HUDEP-2 (cell line): ENCODE data around the gene CPNE2.
"Not testable (repeated sequence)": the region's sequence is repeated elsewhere in the genome, so short reads cannot be mapped to it uniquely, and the experiment has no call there.

Experiments
- DNase-seq, 76 experiments: peaks; one replicate each; lab custom pipeline; 2025; ENCODE audit not compliant: unreplicated experiment in 76 of 76; lab: John Stamatoyannopoulos, UW

Gene CPNE2

GRCh38 chr16:57096192-57096591, 3.8 kb downstream of the CPNE2 start:
- DNase-seq: no peak

GRCh38 chr16:57096793-57097192, 4.4 kb downstream of the CPNE2 start:
- no peak for DNase-seq

- DNase-seq: no peak
Observed at GRCh38 chr16:57098188-57098841, 5.9 kb downstream of the CPNE2 start.

- DNase-seq: not testable (repeated sequence)
Observed at GRCh38 chr16:57099965-57100364, 7.6 kb downstream of the CPNE2 start.

- DNase-seq: no peak
Observed at GRCh38 chr16:57100445-57100844, 8.1 kb downstream of the CPNE2 start.

GRCh38 chr16:57102888-57103851, 10.8 kb downstream of the CPNE2 start:
- DNase-seq: no peak

GRCh38 chr16:57104706-57105105, 12.3 kb downstream of the CPNE2 start:
- DNase-seq: no peak

GRCh38 chr16:57105184-57105583, 12.8 kb downstream of the CPNE2 start:
- DNase-seq: no peak

GRCh38 chr16:57106767-57107166, 14.4 kb downstream of the CPNE2 start:
- DNase-seq: no peak

- DNase-seq: no peak
Observed at GRCh38 chr16:57107321-57107922, 15.0 kb downstream of the CPNE2 start.

- no peak for DNase-seq
Observed at GRCh38 chr16:57108432-57108831, 16.0 kb downstream of the CPNE2 start.

- DNase-seq: not testable (repeated sequence)
Observed at GRCh38 chr16:57109259-57110105, 17.1 kb downstream of the CPNE2 start.

- DNase-seq: no peak
Observed at GRCh38 chr16:57110937-57111336, 18.6 kb downstream of the CPNE2 start.

- DNase-seq: no peak
Observed at GRCh38 chr16:57111420-57111819, 19.0 kb downstream of the CPNE2 start.

GRCh38 chr16:57112403-57113041, 20.1 kb downstream of the CPNE2 start:
- no peak for DNase-seq

GRCh38 chr16:57113042-57113453, 20.7 kb downstream of the CPNE2 start:
- DNase-seq: no peak

- DNase-seq: no peak
Observed at GRCh38 chr16:57113664-57114063, 21.3 kb downstream of the CPNE2 start.

- DNase-seq: no peak
Observed at GRCh38 chr16:57115168-57115513, 22.8 kb downstream of the CPNE2 start.

- peak in 4 of 76 experiments; percentile 3 to 17 (median 6) for DNase-seq
Observed at GRCh38 chr16:57115514-57116182, 23.3 kb downstream of the CPNE2 start.
